HepG2 (cell line): ENCODE measurements around the gene PELI3. TPM values are rescaled to one million over a fixed set of nuclear protein-coding genes. Genes with fewer than 3 reads are reported as not detected.

ENCODE experiments used
- AGO2 ChIP-seq: fragments of 200-400 bp; formaldehyde crosslinking; optimal IDR thresholded peaks from 2 replicates; pipeline ENCODE3; 2017; ENCODE audit warnings: mild to moderate bottlenecking, low read depth, low read length, moderate library complexity
- ASH2L ChIP-seq: fragments of 300-600, 200-600 bp; sonication (generic); IDR thresholded peaks from 2 replicates; pipeline ENCODE4 v1.7.0; 2017; ENCODE audit warnings: low read depth, mild to moderate bottlenecking, moderate library complexity, mixed read lengths, low read length; ENCODE audit not compliant: insufficient read length
- BRCA1 ChIP-seq: sonication (generic); formaldehyde crosslinking; IDR thresholded peaks from 2 replicates; pipeline ENCODE4 v1.4.0; 2020; ENCODE audit warnings: missing genetic modification reagents
- GRHL1 ChIP-seq: sonication (generic); formaldehyde crosslinking; conservative IDR thresholded peaks from 2 replicates; pipeline ENCODE4 v1.8.0; 2022; ENCODE audit warnings: missing genetic modification reagents
- HMGXB3 ChIP-seq: sonication (generic); formaldehyde crosslinking; IDR thresholded peaks from 2 replicates; pipeline ENCODE4 v1.4.0; 2020; ENCODE audit warnings: missing genetic modification reagents, borderline replicate concordance
- KDM2A ChIP-seq: sonication (generic); formaldehyde crosslinking; IDR thresholded peaks from 2 replicates; pipeline ENCODE4 v1.4.0; 2020; ENCODE audit warnings: low read depth, missing genetic modification reagents, borderline replicate concordance
- KMT2A ChIP-seq: sonication (generic); formaldehyde crosslinking; IDR thresholded peaks from 2 replicates; pipeline ENCODE4 v1.4.0; 2020; ENCODE audit warnings: missing genetic modification reagents
- MZF1 ChIP-seq: sonication (generic); formaldehyde crosslinking; IDR thresholded peaks from 2 replicates; pipeline ENCODE4 v1.8.1; 2023; ENCODE audit warnings: mild to moderate bottlenecking, missing genetic modification reagents, borderline replicate concordance
- PHB2 ChIP-seq: fragments of 450-650 bp; IDR thresholded peaks from 2 replicates; pipeline ENCODE4 v1.6.1; 2018; ENCODE audit not compliant: partially characterized antibody
- PHF21A ChIP-seq: sonication (generic); formaldehyde crosslinking; IDR thresholded peaks from 2 replicates; pipeline ENCODE4 v1.5.0; 2020; ENCODE audit warnings: mild to moderate bottlenecking, missing genetic modification reagents
- ZNF24 ChIP-seq: fragments of 450-650 bp; IDR thresholded peaks from 2 replicates; pipeline ENCODE4 v1.6.1; 2017; ENCODE audit warnings: antibody characterized with exemption, mild to moderate bottlenecking
- ZNF414 ChIP-seq: sonication (generic); formaldehyde crosslinking; IDR thresholded peaks from 2 replicates; pipeline ENCODE4 v1.5.0; 2020; ENCODE audit warnings: missing genetic modification reagents
- ZNF558 ChIP-seq: sonication (generic); formaldehyde crosslinking; IDR thresholded peaks from 2 replicates; pipeline ENCODE4 v1.9.0; 2022; ENCODE audit warnings: mild to moderate bottlenecking, missing genetic modification reagents, borderline replicate concordance
- ZNF577 ChIP-seq: sonication (generic); formaldehyde crosslinking; IDR thresholded peaks from 2 replicates; pipeline ENCODE4 v1.4.0; 2020; ENCODE audit warnings: mild to moderate bottlenecking, low read depth, missing genetic modification reagents, borderline replicate concordance
- ZNF660 ChIP-seq: sonication (generic); formaldehyde crosslinking; IDR thresholded peaks from 2 replicates; pipeline ENCODE4 v1.5.1; 2020; ENCODE audit warnings: mild to moderate bottlenecking, low read depth, missing genetic modification reagents, borderline replicate concordance
- polyA plus RNA-seq, 8 experiments: library from polyadenylated mRNA; depleted of rRNA in 3 of 8; stranded (reverse) in 7 of 8; unstranded in 1 of 8; fragments of >200 nt; fragmentation: Illumina TruSeq in 4 of 8; extraction: Trizol in 4 of 8; gene quantifications; 2 replicates each; pipeline versions ENCODE4 v1.2.1 to v1.2.3, GENCODE V29; 2011 to 2016; ENCODE audit warnings: low read depth in 4 of 8, missing spikeins in 1 of 8, mixed read lengths in 1 of 8; ENCODE audit not compliant: insufficient read depth in 1 of 8
- total RNA-seq, 5 experiments: library from RNA; depleted of rRNA; stranded (reverse); fragments of >200 nt; fragmentation: Illumina TruSeq; extraction: Trizol; gene quantifications; 2 replicates each; pipeline ENCODE4 v1.2.3, GENCODE V29; 2016; ENCODE audit warnings: low read depth in 1 of 5

The PELI3 gene
- total and polyA plus RNA-seq, 2 of the 13 experiments (the other 11 are each of a cell fraction or from before 2014, with no cell fraction given) = 2.0 to 4.0 TPM

- TF ChIP-seq GRHL1 = no peak
- TF ChIP-seq AGO2 = peak; percentile 58
- TF ChIP-seq ASH2L = peak; percentile 93
- no peak for TF ChIP-seq BRCA1 (CRISPR knock-in tag)
- TF ChIP-seq ZNF414 (CRISPR knock-in tag) = 0 out of 2 replicates have a peak, but pooled peaks have one; percentile 48
- TF ChIP-seq ZNF558 (CRISPR knock-in tag) = peak; percentile 95; the same call in 1 of the 2 replicates
- TF ChIP-seq PHF21A (CRISPR knock-in tag) = peak; percentile 79
- TF ChIP-seq HMGXB3 (CRISPR knock-in tag) = no peak
- TF ChIP-seq ZNF24 = no peak
- TF ChIP-seq MZF1 (CRISPR knock-in tag) = no peak
- TF ChIP-seq KDM2A (CRISPR knock-in tag) = peak; percentile 94
- TF ChIP-seq ZNF660 = no peak
- peak; percentile 50; the same call in 1 of the 2 replicates for TF ChIP-seq KMT2A
- no peak for TF ChIP-seq PHB2
- TF ChIP-seq ZNF577 (CRISPR knock-in tag) = no peak
Observed at GRCh38 chr11:66480117-66480938, 13.6 kb downstream of the PELI3 start, which contains the start of gene DPP3 (continued).
